HG02610 (cell line): ENCODE results near the gene PNLIPRP2.

ENCODE experiments used
- ATAC-seq: cut with Tn5 transposase; IDR thresholded peaks from one replicate; pipeline ENCODE4 v1.9.1; 2021; ENCODE audit warnings: mild to moderate bottlenecking, moderate library complexity; ENCODE audit not compliant: unreplicated experiment

PNLIPRP2 gene

GRCh38 chr10:116612107-116612769 is 8.5 kb upstream of the PNLIPRP2 start:
- ATAC-seq: no peak

- ATAC-seq: no peak
Measured at GRCh38 chr10:116613471-116613870, 7.3 kb upstream of the PNLIPRP2 start.

- ATAC-seq: no peak
Measured at GRCh38 chr10:116614796-116615195, 6.0 kb upstream of the PNLIPRP2 start.

- no peak for ATAC-seq
Measured at GRCh38 chr10:116615199-116615776, 5.5 kb upstream of the PNLIPRP2 start.

GRCh38 chr10:116621476-116621875 is 723 bp downstream of the PNLIPRP2 start:
- no peak for ATAC-seq

- no peak for ATAC-seq
Measured at GRCh38 chr10:116621934-116622655, 1.3 kb downstream of the PNLIPRP2 start.

- no peak for ATAC-seq
Measured at GRCh38 chr10:116625845-116626244, 5.1 kb downstream of the PNLIPRP2 start.

GRCh38 chr10:116626815-116627214 is 6.1 kb downstream of the PNLIPRP2 start:
- no peak for ATAC-seq

- ATAC-seq: no peak
Measured at GRCh38 chr10:116627386-116627933, 6.7 kb downstream of the PNLIPRP2 start.

- ATAC-seq: no peak
Measured at GRCh38 chr10:116629340-116629739, 8.6 kb downstream of the PNLIPRP2 start.

- ATAC-seq: no peak
Measured at GRCh38 chr10:116630020-116630419, 9.3 kb downstream of the PNLIPRP2 start.

- no peak for ATAC-seq
Measured at GRCh38 chr10:116631871-116632295, 11.1 kb downstream of the PNLIPRP2 start.

GRCh38 chr10:116632596-116633215 is 12.0 kb downstream of the PNLIPRP2 start:
- no peak for ATAC-seq

GRCh38 chr10:116633216-116633600 is 12.5 kb downstream of the PNLIPRP2 start:
- no peak for ATAC-seq

GRCh38 chr10:116634126-116634975 is 13.6 kb downstream of the PNLIPRP2 start:
- ATAC-seq: no peak

GRCh38 chr10:116636385-116636784 is 15.6 kb downstream of the PNLIPRP2 start:
- ATAC-seq: no peak

GRCh38 chr10:116636976-116637375 is 16.2 kb downstream of the PNLIPRP2 start:
- ATAC-seq: no peak

- ATAC-seq: peak; percentile 38
Measured at GRCh38 chr10:116637830-116638229, 17.1 kb downstream of the PNLIPRP2 start.

- no peak for ATAC-seq
Measured at GRCh38 chr10:116646502-116646901, 25.7 kb downstream of the PNLIPRP2 start.

- ATAC-seq: no peak
Measured at GRCh38 chr10:116648903-116649302, 28.1 kb downstream of the PNLIPRP2 start.
